NCI-H446 treated with DMSO at 0.1 percent for 48 hours (cell line): ENCODE measurements around the gene DOCK2.
"Not testable (repeated sequence)": the region's sequence is repeated elsewhere in the genome, so short reads cannot be mapped to it uniquely, and the experiment has no call there.

Experiments
- DNase-seq: peaks from one replicate; lab custom pipeline; 2025; lab: John Stamatoyannopoulos, UW

DOCK2 gene

GRCh38 chr5:170067152-170067551, 430.1 kb downstream of the DOCK2 start:
- no peak for DNase-seq

GRCh38 chr5:170067574-170068170, 430.6 kb downstream of the DOCK2 start:
- DNase-seq, result no peak

GRCh38 chr5:170069512-170069911, 432.4 kb downstream of the DOCK2 start:
- DNase-seq, result no peak

GRCh38 chr5:170070556-170071412, 433.7 kb downstream of the DOCK2 start:
- no peak for DNase-seq

- no peak for DNase-seq
Measured at GRCh38 chr5:170071748-170072147, 434.7 kb downstream of the DOCK2 start.

GRCh38 chr5:170075696-170076095, 438.6 kb downstream of the DOCK2 start:
- DNase-seq, result no peak

GRCh38 chr5:170076211-170076610, 439.1 kb downstream of the DOCK2 start:
- no peak for DNase-seq

- no peak for DNase-seq
Measured at GRCh38 chr5:170076739-170077138, 439.7 kb downstream of the DOCK2 start.

GRCh38 chr5:170077526-170077925, 440.5 kb downstream of the DOCK2 start:
- DNase-seq, result no peak

GRCh38 chr5:170078458-170078857, 441.4 kb downstream of the DOCK2 start:
- no peak for DNase-seq

- no peak for DNase-seq
Measured at GRCh38 chr5:170078931-170079330, 441.9 kb downstream of the DOCK2 start.

GRCh38 chr5:170080217-170080616, 443.1 kb downstream of the DOCK2 start:
- DNase-seq, result no peak

- no peak for DNase-seq
Measured at GRCh38 chr5:170080786-170081445, 443.8 kb downstream of the DOCK2 start.

- no peak for DNase-seq
Measured at GRCh38 chr5:170081616-170082015, 444.5 kb downstream of the DOCK2 start.

GRCh38 chr5:170082701-170083100, 445.6 kb downstream of the DOCK2 start:
- no peak for DNase-seq

GRCh38 chr5:170087168-170087817, 450.2 kb downstream of the DOCK2 start:
- no peak for DNase-seq

- no peak for DNase-seq
Measured at GRCh38 chr5:170092455-170093101, 455.5 kb downstream of the DOCK2 start.

- not testable (repeated sequence) for DNase-seq
Measured at GRCh38 chr5:170094329-170094728, 457.3 kb downstream of the DOCK2 start.

GRCh38 chr5:170095646-170096045, 458.6 kb downstream of the DOCK2 start:
- no peak for DNase-seq

GRCh38 chr5:170097934-170098333, 460.9 kb downstream of the DOCK2 start:
- DNase-seq, result no peak

- DNase-seq, result no peak
Measured at GRCh38 chr5:170100066-170100943, 463.2 kb downstream of the DOCK2 start.
